ENCODE results near the gene ANK3. TPM values are rescaled to one million over a fixed set of nuclear protein-coding genes. Genes with fewer than 3 reads are reported as not detected.

The ANK3 gene
- total RNA-seq, 8 experiments from 2014 or later = 8.1 to 191 (median 78.3) TPM

DNA sequence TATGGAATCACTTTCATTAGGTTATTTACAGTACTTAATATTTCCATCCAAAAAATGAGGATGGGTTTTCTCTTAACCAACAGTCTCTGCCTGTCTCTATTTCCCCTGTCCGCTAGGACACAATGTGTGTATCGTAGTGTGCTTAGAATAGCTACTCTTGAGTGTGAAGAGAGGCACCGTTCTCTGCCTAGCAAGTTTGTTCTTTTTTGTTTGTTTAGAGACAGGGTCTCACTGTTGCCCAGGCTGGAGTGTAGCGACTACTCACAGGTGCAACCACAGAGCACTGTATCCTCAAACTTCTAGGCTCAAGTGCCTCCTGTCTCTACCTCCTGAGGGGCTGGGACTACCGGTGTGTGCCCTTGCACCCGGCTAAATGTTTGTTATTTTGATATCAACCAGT, 121.9 kb downstream of the ANK3 start:
- H3K27ac ChIP-seq = no peak overlapping the region
- peaks cover 0 to 7% of the 10 kb centered on the region in 2 donors for H3K4me1 ChIP-seq (replicated peaks in 1 of 2)
- H3K4me3 ChIP-seq = no peak overlapping the region
- no peak for ATAC-seq (replicated peaks in 6 of 8)
- WGBS, 10 experiments = 66 to 100% (median 86%) methylated on average over 2 to 5 of the region's 6 CpGs; no CpG with 5 or more reads in 1 of the 10 experiments
- in situ Hi-C loops (cut with MboI; ENCODE audit: low pct_unique_long_range_greater_than_20kb in 2 of 9, low sequenced_read_pairs in 9 of 9, unreplicated experiment in 9 of 9) = no loop called here

DNA sequence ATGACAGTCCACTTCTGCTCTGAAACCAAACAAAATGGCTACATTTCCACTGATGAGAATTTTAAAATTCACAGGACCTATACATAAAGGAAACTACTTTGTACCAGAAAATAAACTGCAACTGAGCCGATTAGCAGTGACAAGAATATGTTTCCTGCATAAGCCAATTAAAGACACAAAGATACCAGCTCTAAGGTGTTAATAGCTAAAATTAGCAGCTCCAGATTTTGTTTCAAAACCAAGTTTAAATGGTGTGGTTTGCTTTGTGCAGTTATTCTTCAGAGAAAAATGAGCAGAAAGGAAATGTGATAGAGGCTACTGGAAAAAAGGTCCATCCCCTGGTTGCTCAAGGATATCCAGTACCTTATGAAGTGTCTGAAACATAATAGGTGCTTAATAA, 123.2 kb downstream of the ANK3 start:
- in situ Hi-C loops (cut with MboI; ENCODE audit: low pct_unique_long_range_greater_than_20kb in 2 of 9, low sequenced_read_pairs in 9 of 9, unreplicated experiment in 9 of 9) = no loop called here
- WGBS, 10 experiments = 50 to 100% (median 100%) methylated on average over 1 of the region's 1 CpG; no CpG with 5 or more reads in 1 of the 10 experiments

DNA sequence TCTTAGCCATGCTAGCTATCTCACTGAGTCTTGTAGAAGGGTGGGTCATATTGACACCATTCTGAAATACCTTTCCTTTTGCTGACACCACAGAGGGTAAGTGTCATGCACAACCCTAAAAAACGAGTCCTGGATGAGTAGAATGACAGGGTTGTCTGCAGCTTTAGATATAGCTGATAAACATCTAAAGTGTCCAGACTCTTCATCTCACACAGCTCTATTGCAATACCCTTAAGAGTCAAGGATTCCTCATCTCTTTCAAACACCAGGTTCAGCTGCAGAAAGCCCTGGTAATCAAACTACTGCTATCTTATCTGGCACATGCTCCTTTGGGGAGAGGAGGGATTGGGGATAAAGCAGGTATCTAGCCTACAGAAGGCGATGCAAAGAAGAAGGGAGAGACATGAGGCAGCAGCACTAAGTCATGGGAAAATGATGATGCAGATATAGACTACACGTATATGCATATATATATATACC, 127.0 kb downstream of the ANK3 start:
- ATAC-seq (replicated peaks in 6 of 8) = no peak
- in situ Hi-C loops (cut with MboI; ENCODE audit: low pct_unique_long_range_greater_than_20kb in 2 of 9, low sequenced_read_pairs in 9 of 9, unreplicated experiment in 9 of 9) = no loop called here
- Histone ChIP-seq H3K4me1 (replicated peaks in 1 of 2) (peaks cover 15 to 25% of the 10 kb centered on the region in 2 donors), H3K4me3 (no peak overlapping the region), H3K27ac (no peak overlapping the region)
- WGBS, 10 experiments = 0 to 92% (median 63%) methylated on average over 1 to 3 of the region's 3 CpGs; no CpG with 5 or more reads in 1 of the 10 experiments

More for the DNA sequence above, 123.2 kb downstream of the ANK3 start:
- no peak for ATAC-seq (replicated peaks in 6 of 8)
- Histone ChIP-seq H3K4me1 (replicated peaks in 1 of 2) (peaks cover 0 to 7% of the 10 kb centered on the region in 2 donors), H3K4me3 (no peak overlapping the region), H3K27ac (no peak overlapping the region)

DNA sequence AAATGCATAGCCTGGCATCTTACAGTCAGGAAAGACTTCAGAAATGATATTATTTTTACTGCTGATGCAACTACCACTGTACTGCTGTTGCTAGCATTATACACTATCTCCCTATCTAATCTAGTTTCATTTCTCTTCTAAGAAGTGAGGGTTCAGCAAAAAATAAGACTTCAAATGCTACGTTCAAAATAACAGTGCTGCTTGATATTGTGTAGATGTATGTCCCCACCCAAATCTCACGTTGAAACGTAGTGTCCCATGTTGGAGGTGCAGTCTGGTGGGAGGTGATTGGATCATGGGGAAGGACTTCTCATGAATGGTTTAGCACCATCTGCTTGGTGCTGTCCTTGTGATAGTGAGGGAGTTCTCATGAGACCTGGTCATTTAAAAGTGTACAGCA, 129.4 kb downstream of the ANK3 start:
- no peak for ATAC-seq (replicated peaks in 6 of 8)
- in situ Hi-C loops (cut with MboI; ENCODE audit: low pct_unique_long_range_greater_than_20kb in 2 of 9, low sequenced_read_pairs in 9 of 9, unreplicated experiment in 9 of 9) = no loop called here
- no peak overlapping the region for H3K4me3 ChIP-seq
- no peak overlapping the region for H3K27ac ChIP-seq
- peaks cover 15 to 32% of the 10 kb centered on the region in 2 donors for H3K4me1 ChIP-seq (replicated peaks in 1 of 2)
- 0 to 100% (median 78%) methylated on average over 1 to 3 of the region's 3 CpGs; no CpG with 5 or more reads in 3 of the 10 experiments for WGBS, 10 experiments

DNA sequence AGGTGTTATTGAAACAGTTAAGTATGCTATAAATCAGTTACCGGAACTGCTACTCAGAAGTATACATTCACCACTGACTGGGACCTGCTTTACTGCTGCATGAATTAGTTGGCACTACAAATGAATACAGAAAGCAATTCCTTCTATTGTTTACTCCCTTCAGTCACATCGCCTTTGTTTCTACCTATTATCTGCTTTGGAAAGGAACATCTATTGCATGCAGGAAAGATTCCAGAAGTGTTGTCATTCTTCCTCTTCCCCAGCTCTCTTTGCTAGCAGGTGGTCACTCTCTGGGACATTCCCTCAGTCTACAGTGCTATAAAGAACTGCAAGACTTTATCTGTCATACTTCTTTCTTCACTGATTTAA, 131.3 kb downstream of the ANK3 start:
- WGBS, 10 experiments = 0 to 100% (median 34%) methylated on average over 1 to 2 of the region's 2 CpGs; no CpG with 5 or more reads in 2 of the 10 experiments
- peak overlapping the region; percentile 24 to 42 for H3K27ac ChIP-seq
- in situ Hi-C loops (cut with MboI; ENCODE audit: low pct_unique_long_range_greater_than_20kb in 2 of 9, low sequenced_read_pairs in 9 of 9, unreplicated experiment in 9 of 9) = no loop called here

DNA sequence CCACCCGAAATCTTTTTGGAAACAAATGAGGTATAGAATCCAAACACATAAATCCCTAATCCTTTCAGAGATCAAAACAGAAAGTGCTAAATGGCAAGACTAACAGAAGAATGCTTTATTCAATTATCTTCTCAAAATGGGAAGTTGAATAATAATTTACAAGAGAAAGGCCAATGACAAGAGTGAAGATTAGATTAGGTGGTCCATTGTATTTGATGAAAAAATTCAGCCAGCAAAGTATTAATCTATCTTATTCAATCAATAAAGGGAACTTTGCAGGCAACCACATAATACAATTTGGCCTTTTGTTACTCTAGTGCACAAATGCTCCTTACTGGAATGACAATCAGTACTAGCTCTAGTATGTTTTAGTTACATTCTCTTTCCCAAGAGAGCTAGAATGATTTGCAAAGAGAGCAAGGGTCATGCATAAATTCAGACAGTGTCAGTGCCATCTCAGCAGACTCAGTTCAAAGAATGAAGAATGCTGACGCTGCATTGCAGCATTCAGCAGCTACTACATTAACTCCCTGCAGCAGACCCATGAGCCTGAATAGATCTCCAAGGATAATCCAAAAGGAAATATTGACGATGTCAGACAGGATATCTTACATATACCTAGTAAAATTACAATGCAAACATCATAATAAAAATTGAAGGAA, 131.8 kb downstream of the ANK3 start:
- in situ Hi-C loops (cut with MboI; ENCODE audit: low pct_unique_long_range_greater_than_20kb in 2 of 9, low sequenced_read_pairs in 9 of 9, unreplicated experiment in 9 of 9) = no loop called here
- peak in 7 of 8 experiments; percentile 82 to 96 (median 94) for ATAC-seq (replicated peaks in 6 of 8)
- peaks cover 21 to 36% of the 10 kb centered on the region in 2 donors for H3K4me1 ChIP-seq (replicated peaks in 1 of 2)
- peak overlapping the region; percentile 24 to 42 for H3K27ac ChIP-seq
- 0 to 81% (median 19%) methylated on average over 1 to 3 of the region's 3 CpGs; no CpG with 5 or more reads in 1 of the 10 experiments for WGBS, 10 experiments
- H3K4me3 ChIP-seq = no peak overlapping the region

More for the DNA sequence above, 131.3 kb downstream of the ANK3 start:
- no peak overlapping the region for H3K4me3 ChIP-seq
- H3K4me1 ChIP-seq (replicated peaks in 1 of 2) = peaks cover 17 to 33% of the 10 kb centered on the region in 2 donors
- peak in 5 of 8 experiments; percentile 65 to 71 (median 70) for ATAC-seq (replicated peaks in 6 of 8)

DNA sequence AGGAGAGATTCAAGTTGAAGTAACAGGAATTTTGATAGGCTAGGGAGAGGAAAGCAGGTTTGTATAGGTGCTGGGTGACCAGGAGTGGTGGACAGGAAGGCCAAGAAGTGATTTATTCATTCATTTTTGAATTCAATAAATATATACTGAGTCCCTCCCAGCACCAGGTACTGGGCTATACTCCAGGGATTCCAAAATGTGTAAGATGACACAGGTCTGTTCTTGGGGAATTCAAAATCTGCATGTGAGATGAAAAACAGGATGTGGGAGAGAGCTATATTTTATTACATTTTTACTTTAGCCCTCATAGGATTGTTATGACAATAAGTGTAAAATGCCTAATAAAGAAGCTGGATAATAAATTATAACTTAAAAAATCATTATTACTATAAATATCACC, 134.9 kb downstream of the ANK3 start:
- no peak for ATAC-seq (replicated peaks in 6 of 8)
- no peak overlapping the region for H3K4me3 ChIP-seq
- H3K4me1 ChIP-seq (replicated peaks in 1 of 2) = peaks cover 21 to 33% of the 10 kb centered on the region in 2 donors
- in situ Hi-C loops (cut with MboI; ENCODE audit: low pct_unique_long_range_greater_than_20kb in 2 of 9, low sequenced_read_pairs in 9 of 9, unreplicated experiment in 9 of 9) = no loop called here
- H3K27ac ChIP-seq = no peak overlapping the region

DNA sequence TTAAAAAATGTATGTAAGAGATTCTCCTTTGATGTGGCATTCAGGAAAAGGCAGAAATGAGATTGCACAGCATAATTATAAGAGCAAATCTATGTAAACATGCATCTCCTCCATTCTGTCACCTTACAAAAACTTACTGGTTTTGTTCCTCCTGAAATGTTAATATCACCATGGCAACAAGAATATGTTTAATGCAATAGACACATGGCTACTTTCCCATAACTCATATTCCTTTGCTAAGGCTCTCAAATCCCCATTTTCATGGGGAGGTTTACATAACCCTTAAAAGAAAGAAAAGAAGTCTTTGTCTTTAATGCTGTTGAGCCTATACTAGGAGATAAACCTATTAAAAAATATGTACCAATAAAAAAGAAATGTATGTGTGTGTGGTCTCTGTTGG, 136.2 kb downstream of the ANK3 start:
- H3K4me1 ChIP-seq (replicated peaks in 1 of 2) = peaks cover 9 to 20% of the 10 kb centered on the region in 2 donors
- in situ Hi-C loops (cut with MboI; ENCODE audit: low pct_unique_long_range_greater_than_20kb in 2 of 9, low sequenced_read_pairs in 9 of 9, unreplicated experiment in 9 of 9) = no loop called here
- H3K4me3 ChIP-seq = no peak overlapping the region
- ATAC-seq (replicated peaks in 6 of 8) = peak in 3 of 8 experiments; percentile 59 to 73 (median 67)
- H3K27ac ChIP-seq = no peak overlapping the region

DNA sequence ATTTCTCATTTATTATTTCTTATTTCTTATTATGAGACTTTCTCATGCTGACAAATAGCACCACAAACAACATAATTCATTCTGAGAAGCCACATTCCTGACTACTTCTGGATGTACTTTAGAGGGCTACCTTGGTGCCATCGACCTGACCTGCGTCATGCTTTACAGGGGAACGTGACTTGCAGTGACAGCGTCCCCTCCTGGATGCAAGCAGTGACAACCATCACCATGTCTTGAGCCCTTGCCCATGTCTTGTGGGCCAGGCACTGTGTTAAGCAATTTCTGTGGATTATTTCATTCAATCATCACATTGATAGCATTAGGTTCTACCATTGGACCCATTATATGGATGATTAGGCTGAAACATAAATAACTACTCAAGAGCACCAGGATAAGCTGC, 137.0 kb downstream of the ANK3 start:
- Histone ChIP-seq H3K27ac (no peak overlapping the region), H3K4me1 (replicated peaks in 1 of 2) (peaks cover 6 to 16% of the 10 kb centered on the region in 2 donors), H3K4me3 (no peak overlapping the region)
- WGBS, 10 experiments = 58 to 100% (median 88%) methylated on average over 1 to 4 of the region's 4 CpGs; no CpG with 5 or more reads in 1 of the 10 experiments
- in situ Hi-C loops (cut with MboI; ENCODE audit: low pct_unique_long_range_greater_than_20kb in 2 of 9, low sequenced_read_pairs in 9 of 9, unreplicated experiment in 9 of 9) = no loop called here
- ATAC-seq (replicated peaks in 6 of 8) = no peak

DNA sequence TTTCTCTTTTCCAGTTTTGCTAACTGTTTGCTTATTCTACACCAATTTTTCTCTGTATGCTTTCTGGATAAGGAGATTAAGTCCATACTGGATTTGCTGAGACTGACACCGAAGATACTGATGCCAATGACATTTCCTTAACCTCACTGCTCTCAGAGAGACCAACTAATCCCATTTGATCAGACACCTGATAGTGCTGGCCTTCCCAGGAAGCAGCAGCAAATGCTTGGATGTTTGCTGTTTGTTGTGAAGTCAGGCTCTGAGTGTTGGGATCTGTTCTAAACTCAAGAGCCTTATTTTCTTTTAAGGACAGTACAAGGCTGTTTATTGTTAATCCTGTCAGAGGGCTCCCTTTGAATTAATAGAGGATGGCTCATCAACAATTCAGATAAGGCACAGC, 143.3 kb downstream of the ANK3 start:
- no peak overlapping the region for H3K4me3 ChIP-seq
- no peak overlapping the region for H3K27ac ChIP-seq
- WGBS, 10 experiments = 0 to 100% (median 79%) methylated on average over 1 of the region's 1 CpG; no CpG with 5 or more reads in 2 of the 10 experiments
- H3K4me1 ChIP-seq (replicated peaks in 1 of 2) = no peaks in the 10 kb centered on the region
- no peak for ATAC-seq (replicated peaks in 6 of 8)
- in situ Hi-C loops (cut with MboI; ENCODE audit: low pct_unique_long_range_greater_than_20kb in 2 of 9, low sequenced_read_pairs in 9 of 9, unreplicated experiment in 9 of 9) = loop anchor here in 1 of 9 experiments (10.0 to 25.0 kb wide), 2 partner anchors 188 to 391 kb away; no protein-coding TSS in a partner anchor

DNA sequence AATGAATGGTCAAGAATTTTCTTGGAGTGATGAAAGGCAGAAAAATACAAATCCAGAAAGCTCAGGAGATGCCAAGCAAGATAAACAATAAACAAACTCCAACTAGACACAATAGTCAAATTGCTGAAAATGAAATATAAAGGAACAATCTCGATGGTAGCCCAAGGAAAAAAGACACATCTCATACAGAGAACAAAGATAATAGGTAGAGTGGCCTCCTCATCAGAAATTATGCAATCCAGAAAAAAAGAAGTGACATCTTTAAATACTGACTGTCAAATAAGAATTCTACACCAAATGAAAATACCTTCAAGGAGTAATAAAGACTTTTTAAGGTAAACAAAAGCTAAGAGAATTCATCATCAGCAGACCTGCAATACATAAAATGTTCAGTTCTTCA, 150.4 kb downstream of the ANK3 start:
- 89 to 100% (median 90%) methylated on average over 1 of the region's 1 CpG; no CpG with 5 or more reads in 1 of the 10 experiments for WGBS, 10 experiments
- peaks cover 0 to 6% of the 10 kb centered on the region in 2 donors for H3K4me1 ChIP-seq (replicated peaks in 1 of 2)
- no peak overlapping the region for H3K4me3 ChIP-seq
- no peak for ATAC-seq (replicated peaks in 6 of 8)
- in situ Hi-C loops (cut with MboI; ENCODE audit: low pct_unique_long_range_greater_than_20kb in 2 of 9, low sequenced_read_pairs in 9 of 9, unreplicated experiment in 9 of 9) = loop anchor here in 1 of 9 experiments (25.0 kb wide), 1 partner anchor 398 kb away; no protein-coding TSS in a partner anchor
- H3K27ac ChIP-seq = no peak overlapping the region

DNA sequence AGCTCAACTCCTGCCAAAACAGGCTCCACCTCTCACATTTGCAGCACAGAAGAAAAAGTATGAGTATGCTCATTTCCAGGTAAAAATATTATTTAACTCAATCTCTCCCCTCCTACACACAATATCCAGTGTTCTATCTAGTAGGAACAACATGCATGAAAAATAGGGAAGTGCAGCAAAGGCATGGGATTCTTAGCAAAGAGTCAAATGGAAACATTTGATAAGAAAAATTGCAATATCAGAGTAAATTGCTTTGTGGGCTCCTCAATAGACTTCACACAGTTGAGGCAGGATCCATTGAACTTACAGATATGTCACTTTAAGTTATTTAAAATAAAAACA, 150.9 kb downstream of the ANK3 start:
- no peak overlapping the region for H3K27ac ChIP-seq
- peaks cover 0 to 6% of the 10 kb centered on the region in 2 donors for H3K4me1 ChIP-seq (replicated peaks in 1 of 2)
- H3K4me3 ChIP-seq = no peak overlapping the region
- no peak for ATAC-seq (replicated peaks in 6 of 8)
- in situ Hi-C loops (cut with MboI; ENCODE audit: low pct_unique_long_range_greater_than_20kb in 2 of 9, low sequenced_read_pairs in 9 of 9, unreplicated experiment in 9 of 9) = loop anchor here in 1 of 9 experiments (25.0 kb wide), 1 partner anchor 399 kb away; no protein-coding TSS in a partner anchor

DNA sequence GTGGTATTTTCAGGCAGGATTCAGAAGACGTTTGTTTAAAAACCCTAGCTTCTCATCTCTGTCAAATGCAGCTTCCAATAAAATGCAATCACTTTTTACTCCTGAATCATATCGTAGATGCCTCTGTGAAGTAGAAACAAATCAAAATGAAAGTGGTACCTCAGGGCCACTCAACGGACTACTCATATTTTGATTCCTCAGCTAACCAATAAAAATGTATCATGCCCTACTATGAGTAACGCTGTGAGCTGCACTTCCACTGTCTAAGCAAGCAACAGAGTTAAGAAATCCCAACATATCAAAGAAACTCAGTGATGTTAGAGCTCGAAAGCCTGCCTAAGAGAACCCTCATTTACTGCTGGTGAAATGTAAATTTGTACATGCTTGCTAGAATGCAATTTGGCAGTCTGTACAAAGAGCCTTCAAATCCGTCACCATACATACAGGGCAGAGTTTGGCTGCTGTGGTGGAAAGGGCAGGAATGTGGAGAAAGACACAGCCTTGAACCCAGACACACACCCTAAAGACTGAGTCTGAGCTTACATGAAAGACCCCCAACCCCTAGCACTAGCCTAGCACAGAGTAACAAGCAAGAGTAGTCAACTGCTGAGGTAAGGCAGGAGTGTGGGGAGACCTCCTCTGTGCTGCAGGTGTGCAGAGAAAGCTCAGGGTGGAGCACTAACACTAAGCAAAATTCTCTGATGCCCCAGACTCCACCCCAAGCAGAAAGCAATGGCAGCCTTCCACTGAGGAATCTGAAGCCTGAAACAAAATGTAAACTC, 151.5 kb downstream of the ANK3 start:
- ATAC-seq (replicated peaks in 6 of 8) = peak in 7 of 8 experiments; percentile 49 to 99 (median 80)
- H3K4me1 ChIP-seq (replicated peaks in 1 of 2) = peaks cover 0 to 6% of the 10 kb centered on the region in 2 donors
- H3K27ac ChIP-seq = no peak overlapping the region
- 11 to 94% (median 65%) methylated on average over 2 to 4 of the region's 6 CpGs; no CpG with 5 or more reads in 1 of the 10 experiments for WGBS, 10 experiments
- no peak overlapping the region for H3K4me3 ChIP-seq
- in situ Hi-C loops (cut with MboI; ENCODE audit: low pct_unique_long_range_greater_than_20kb in 2 of 9, low sequenced_read_pairs in 9 of 9, unreplicated experiment in 9 of 9) = loop anchor here in 1 of 9 experiments (25.0 kb wide), 1 partner anchor 399 kb away; no protein-coding TSS in a partner anchor
